NOMO-1 (cell line): ENCODE results near the gene SNRK.

Experiments used
- DNase-seq, 2 experiments: peaks; one replicate each; lab custom pipeline; 2025; ENCODE audit not compliant: unreplicated experiment in 2 of 2; lab: John Stamatoyannopoulos, UW

The SNRK gene

GRCh38 chr3:43286115-43286840 is at the start of gene SNRK:
SNRK (plus strand) TSS chr3:43286540; CDS start chr3:43303204, 16,664 bp downstream.
- peak; percentile 69 to 81 for DNase-seq

- DNase-seq, result no peak
These were observed 47.5 kb upstream of the SNRK start for GRCh38 chr3:43238801-43239200.

DNA sequence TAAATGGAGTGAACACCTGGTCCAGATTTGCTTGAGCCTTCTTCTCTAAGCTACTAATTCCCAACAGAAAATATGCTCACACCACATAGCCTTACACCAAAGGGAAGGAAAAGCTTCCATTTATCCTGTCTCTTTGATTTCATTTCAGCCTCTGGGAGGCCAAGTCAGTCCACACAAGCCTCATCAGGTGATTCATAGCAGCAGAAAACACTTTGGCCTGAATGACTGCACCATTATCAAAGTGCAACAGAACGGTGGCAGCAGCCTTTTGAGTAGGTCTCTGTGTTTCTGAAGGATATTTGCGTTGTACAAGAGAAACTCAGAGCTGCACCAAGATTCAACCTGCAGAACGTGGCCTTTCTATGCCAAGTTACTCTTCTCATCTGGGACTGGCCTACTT is 46.6 kb upstream of the SNRK start:
- no peak for DNase-seq

DNA sequence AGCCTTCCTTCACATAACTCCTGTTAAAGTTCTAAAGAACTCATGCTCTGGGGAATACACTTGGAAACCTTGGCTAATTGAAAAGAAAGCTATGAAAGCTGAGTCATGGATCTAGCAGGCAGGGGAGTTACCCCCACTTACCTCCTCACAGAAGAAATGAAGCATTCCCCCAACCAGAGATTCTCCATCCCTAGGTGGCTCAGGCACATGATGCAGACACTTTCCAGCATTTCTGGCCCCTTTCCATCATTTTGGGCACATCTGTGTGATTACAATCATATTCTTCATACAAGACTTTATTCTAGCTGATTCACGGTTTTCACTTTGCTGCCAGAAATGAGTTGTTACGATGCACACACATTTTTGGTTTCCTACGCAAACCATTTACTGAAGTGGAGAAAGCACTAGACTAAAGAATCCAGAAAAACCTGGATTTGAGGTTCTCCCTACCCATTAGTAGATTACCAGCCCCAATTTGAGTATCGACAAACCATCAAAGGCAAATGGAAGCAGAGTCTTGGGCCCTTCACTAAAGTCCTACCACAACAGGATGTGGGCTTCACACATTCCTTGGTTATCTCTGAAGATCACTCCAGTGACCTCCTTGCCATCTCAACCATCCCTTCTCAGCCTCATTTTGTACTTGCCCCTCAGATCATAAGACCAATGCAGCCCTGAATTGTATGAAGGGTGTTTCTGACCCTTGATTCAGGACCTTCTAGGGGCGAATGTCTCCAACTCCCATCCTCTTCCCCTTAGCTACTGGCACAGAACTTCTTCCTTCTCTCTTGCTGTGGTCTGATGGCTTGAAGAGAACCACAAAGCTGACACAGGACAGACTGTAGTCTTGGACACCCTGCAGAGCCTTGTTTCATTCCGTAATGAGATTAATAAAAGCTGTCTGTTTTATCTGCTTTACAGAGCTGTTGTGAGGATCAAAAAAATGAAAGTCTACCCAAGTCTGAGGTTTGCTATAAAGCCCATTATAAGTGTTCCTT is 42.5 kb upstream of the SNRK start:
- no peak for DNase-seq

DNA sequence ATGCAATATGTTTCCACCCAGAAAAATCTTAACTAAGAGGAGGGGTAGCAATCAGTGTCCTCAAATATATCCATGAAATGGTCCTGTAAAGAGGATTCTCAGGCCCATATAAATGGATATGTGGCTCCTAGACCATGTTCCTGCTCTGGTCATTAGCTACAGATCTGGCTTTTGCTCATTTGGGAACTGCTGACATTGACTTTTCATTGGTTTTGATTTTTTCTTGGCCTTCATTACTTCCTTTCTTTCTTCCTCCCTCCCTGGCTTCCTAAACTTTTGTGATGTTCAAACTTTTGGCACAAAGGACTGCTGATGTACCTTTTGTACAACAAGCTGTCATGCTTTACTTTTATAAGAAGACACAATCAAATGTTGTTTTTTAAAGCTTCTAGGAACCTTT is 41.6 kb upstream of the SNRK start:
- no peak for DNase-seq

DNA sequence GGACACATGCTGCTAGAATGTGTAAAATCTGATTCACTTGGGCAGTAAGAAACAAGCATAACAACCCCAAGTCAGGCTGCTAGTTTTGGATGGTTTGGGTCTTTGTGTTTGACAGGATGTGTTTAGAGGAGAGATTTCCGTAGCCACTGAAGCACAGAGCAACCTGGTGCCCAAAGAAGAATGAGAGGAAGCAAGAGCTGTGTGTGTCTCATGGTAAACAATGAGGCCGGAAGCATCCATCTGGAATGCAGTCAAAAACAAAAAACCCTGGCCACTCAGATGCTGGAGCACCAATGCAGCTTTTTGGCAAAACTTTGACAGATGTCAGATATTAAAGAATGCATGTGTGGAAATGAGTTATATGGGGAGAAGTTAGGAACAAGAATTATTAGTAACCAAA is 39.4 kb upstream of the SNRK start:
- no peak for DNase-seq

GRCh38 chr3:43247561-43248184 is 38.7 kb upstream of the SNRK start:
- DNase-seq, result no peak

- no peak for DNase-seq
These were observed 38.2 kb upstream of the SNRK start for GRCh38 chr3:43248185-43248583.

GRCh38 chr3:43248973-43249372 is 37.4 kb upstream of the SNRK start:
- DNase-seq, result no peak

GRCh38 chr3:43249405-43249804 is 36.9 kb upstream of the SNRK start:
- no peak for DNase-seq

- no peak for DNase-seq
These were observed 33.0 kb upstream of the SNRK start for GRCh38 chr3:43253294-43253693.

DNA sequence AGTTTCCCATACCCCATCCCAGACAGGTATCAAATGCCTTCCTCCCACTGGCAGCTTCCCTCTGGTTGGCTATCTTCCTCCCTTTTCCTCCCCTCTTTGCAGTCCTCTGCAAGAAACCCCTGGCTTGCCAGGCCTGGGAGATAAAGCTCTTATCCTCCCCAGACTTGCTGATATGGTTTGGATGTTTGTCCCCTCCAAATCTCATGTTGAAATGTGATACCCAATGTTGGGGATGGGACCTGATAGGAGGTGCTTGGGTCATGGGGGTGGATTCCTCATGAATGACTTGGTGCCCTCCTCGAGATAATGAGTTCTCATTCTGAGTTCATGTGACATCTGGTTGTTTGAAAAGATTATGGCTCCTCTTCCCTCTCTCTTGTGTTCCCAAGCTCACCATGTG is 32.2 kb upstream of the SNRK start:
- no peak for DNase-seq

GRCh38 chr3:43255662-43256061 is 30.7 kb upstream of the SNRK start:
- peak; percentile 13 to 66 for DNase-seq

DNA sequence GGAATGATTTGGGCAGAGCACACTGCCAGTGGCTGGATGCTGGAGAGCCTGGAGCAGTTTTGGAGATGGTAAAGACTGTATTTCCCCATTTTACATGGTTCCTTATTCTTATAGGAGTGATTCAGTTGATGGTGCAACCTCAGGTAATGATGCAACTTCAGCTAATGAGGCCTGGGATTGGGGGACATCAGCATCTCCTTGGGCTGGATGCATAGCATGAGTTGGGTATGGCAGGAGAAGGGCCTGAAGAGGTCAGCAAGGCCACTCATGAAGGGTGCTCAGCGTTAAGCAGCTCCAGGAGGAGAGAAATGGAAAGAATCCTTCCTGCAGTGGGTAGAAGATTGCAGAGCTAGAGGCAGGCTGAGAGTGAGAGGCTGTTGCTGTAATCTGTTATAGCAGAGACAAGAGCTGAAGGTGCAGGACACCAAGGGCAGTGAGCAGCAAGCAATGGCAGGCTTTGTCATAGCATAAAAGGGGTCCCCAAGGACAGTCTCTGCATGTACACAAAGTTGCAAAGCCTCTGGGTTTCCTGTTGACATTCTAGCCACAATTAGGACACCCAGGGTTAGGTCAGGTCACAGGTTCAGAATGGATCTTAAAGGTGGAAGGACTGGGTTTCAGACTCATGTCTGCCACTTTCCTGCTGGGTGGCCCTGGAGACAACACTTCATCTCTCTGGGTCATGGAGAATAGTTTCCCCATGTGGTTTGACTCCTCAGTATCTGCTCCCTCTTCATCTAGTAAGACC is 29.5 kb upstream of the SNRK start:
- peak; percentile 82 to 88 for DNase-seq

DNA sequence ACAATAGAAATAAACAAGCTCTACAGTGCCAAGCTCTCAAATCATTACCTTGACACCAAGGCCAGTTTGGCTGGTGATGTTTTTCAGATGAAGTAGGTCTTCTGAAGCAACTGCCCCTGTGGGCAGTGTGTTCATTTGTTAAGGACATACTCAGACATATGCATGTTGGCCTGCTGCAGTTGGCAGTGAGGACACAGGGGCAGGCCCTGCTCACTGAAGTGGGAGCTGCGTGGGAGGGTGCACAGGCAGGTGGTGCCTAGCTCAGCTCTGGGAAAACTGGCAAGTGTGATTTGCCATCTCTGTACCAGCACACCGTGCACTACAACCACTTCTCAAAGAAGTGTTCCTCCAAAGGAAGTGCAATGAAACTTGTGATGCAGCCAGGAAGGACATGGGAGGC is 28.5 kb upstream of the SNRK start:
- no peak for DNase-seq

GRCh38 chr3:43259626-43260025 is 26.7 kb upstream of the SNRK start:
- DNase-seq, result no peak

DNA sequence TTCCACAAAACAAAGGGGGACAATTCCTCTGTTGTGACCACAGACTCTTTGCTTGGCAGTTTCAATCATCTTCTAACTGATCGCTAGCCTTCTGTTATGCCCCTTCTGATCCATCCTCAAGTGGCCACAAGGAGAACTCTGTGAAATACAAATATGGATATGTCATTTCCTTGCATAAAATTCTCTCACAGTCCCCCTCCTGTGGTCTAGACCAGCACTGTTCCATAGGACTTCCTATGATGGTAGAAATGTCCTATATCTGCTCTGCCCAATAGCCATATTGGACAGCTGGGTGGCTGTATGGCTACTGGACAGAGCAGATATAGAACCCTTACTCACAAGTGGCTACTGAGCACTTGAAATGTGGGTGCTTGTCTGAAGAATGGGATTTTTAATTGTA is 25.9 kb upstream of the SNRK start:
- DNase-seq, result no peak

DNA sequence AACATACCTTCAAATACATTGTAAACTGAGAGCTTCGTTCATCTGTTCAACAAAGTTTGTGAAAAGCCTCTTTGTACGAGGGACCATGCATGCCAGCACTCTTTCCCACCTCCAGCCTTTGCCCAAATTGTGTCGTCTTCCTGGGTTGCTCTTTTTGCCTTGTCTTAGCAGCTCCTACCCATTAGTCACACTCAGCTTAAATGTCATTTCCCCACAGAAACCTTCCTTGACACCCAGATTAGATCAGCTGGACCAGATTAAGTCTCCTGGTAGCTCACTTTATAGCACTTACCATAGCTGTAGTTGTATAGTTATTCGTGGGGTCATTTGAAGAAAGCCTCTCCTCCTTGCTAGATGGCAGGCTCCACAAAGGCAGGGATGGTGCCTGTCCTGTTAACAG is 24.1 kb upstream of the SNRK start:
- DNase-seq, result no peak

DNA sequence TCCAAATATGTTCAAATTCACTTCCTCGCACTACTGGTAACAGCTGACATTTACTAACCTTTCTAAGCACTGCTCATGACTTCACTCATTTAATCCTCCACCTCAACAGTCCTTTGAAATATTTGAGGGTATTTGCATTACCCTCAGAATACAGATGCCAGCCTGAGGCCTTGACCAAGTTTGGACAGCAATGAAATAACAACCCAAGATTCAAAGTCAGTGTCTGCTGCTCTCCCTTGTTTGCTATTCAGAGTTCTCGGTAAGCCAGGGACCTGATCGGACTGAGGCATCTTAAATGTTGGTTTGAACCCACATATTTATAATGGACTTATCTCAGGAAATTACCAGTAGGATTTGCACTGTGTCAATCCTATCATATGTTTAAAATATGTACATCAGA is 19.9 kb upstream of the SNRK start:
- DNase-seq, result no peak

DNA sequence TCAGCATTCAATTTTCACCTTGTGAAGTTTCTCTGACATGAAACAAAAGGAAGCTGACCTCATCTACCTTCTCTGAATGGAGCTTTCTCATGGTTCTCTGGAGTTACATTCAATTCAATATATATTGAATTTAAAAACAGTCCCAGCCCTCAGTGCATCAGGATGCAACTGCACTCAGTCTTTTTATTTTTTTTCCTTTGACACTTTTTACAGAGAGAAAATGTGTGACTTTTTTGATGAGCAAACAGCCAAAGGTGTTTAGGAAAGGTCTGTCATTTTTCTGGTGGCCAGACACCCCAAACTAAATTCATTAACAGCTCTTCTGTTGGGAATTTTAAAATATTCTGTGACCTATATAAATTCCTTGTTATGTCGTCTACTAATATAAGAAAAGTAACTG is 19.3 kb upstream of the SNRK start:
- DNase-seq, result no peak

- DNase-seq, result no peak
These were observed 17.7 kb upstream of the SNRK start for GRCh38 chr3:43268636-43269035.
